Breast epithelium (tissue), 3 donors: Measurements from ENCODE around the gene RBM28.

Experiments used
- POLR2A ChIP-seq: fragments of 450-650 bp; IDR thresholded peaks from one replicate; pipeline ENCODE4 v1.6.1; 2016; ENCODE audit warnings: antibody characterized with exemption, mild to moderate bottlenecking, moderate library complexity
- POLR2AphosphoS5 ChIP-seq, 3 donors: sonication (generic); formaldehyde crosslinking; IDR thresholded peaks; one replicate each; pipeline ENCODE4 v1.6.1; 2017; ENCODE audit warnings: antibody characterized with exemption in 3 of 3
- TF ChIP-seq, protein P1 (sequence below), 3 donors: fragments of 450-650 bp; IDR thresholded peaks; one replicate each; pipeline ENCODE4 v1.5.1; 2016 to 2017; ENCODE audit warnings: antibody characterized with exemption in 3 of 3, mild to moderate bottlenecking in 3 of 3, moderate library complexity in 3 of 3

DNA sequence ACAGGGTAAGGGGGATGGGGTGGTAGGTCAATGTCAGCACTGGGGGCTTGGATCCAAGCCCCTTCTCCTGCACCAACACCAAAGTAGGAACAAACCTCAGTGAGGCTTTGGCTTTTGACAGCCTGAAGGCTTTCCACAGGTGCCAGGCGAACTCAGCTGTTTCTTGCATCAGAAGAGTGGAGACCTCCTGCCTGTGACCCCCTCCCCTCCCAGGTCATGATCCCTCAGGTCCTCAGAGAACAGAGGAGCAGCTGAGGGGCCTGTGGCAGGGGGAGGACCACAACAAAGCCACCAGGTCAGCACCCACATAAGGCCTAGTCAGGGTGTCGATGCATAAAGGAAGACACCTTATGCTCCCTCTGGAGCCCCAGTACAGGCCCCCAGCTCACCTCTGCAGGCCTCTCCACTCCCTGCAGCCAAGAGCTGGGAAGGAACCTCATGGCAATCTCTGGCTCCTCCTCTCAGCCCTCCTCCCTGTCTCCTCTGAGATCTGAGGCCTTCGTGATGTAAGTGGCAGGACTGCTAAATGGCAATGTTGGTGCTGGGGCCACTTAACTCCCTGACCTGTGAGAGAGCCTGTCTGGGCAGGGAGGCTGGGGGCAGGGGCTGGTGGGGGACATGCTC lies 36.9 kb upstream of the RBM28 start:
- TF ChIP-seq POLR2A (no peak), POLR2AphosphoS5 (IDR thresholded peaks at IDR 0.05) (no peak)
- TF ChIP-seq, protein P1, sequence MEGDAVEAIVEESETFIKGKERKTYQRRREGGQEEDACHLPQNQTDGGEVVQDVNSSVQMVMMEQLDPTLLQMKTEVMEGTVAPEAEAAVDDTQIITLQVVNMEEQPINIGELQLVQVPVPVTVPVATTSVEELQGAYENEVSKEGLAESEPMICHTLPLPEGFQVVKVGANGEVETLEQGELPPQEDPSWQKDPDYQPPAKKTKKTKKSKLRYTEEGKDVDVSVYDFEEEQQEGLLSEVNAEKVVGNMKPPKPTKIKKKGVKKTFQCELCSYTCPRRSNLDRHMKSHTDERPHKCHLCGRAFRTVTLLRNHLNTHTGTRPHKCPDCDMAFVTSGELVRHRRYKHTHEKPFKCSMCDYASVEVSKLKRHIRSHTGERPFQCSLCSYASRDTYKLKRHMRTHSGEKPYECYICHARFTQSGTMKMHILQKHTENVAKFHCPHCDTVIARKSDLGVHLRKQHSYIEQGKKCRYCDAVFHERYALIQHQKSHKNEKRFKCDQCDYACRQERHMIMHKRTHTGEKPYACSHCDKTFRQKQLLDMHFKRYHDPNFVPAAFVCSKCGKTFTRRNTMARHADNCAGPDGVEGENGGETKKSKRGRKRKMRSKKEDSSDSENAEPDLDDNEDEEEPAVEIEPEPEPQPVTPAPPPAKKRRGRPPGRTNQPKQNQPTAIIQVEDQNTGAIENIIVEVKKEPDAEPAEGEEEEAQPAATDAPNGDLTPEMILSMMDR (IDR thresholded peaks at IDR 0.05) = no peak
